ENCODE data around the gene TMEM121B.
"Not testable (repeated sequence)": the region's sequence is repeated elsewhere in the genome, so short reads cannot be mapped to it uniquely, and the experiment has no call there.

The TMEM121B gene

DNA sequence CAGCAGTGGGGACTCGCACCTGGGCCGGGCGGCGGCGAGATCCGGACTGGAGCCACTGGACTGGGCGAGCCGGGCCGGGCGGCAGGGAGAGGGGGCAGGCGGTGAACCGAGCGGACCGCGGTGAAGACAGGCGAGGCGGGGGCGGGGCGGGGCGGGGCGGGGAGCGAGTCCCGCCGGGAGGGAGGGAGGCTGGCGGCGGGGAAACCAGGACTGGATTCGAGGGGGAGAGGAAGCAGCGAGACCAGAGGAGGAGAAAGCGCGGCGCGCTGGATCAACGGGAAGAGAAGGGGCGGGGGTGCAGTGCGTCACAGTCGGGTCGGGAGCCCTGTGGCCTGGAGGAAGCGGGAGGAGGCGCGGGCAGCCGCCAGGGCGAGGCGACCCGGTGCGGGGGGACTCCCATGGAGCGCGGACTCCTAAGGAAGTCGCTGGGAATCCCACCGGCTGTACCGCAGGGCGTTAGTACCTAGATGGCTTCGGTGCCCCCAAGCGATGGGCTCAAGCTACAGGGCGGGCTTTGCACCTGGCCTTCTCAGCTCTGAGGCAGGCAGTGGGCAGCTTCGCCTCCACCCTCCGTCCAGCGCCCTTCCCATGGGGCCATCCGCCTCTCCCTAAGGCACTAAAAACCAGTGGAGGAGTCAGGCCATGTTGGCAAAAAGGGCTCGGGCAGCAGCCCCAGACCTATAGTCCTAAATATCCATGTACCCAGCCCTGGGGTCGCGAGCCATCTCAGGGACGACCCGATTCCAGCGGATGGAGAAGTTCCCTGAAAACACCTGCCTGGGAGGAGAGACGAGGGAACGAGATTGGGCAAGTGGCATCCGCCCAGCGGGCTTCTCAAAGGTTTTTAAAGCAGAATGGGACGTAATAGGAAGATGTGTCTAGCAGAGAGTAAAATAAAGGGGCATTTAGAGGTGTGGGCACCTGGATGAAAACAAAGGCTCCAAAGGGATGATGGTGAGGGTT is at the start of gene TMEM121B:
TSS of gene TMEM121B (minus strand) at position 128 of the 963 bp plus-strand sequence. CDS start 233 bp downstream, outside the sequence.
- DNase-seq (ENCODE audit: low spot score): peak; percentile 23

DNA sequence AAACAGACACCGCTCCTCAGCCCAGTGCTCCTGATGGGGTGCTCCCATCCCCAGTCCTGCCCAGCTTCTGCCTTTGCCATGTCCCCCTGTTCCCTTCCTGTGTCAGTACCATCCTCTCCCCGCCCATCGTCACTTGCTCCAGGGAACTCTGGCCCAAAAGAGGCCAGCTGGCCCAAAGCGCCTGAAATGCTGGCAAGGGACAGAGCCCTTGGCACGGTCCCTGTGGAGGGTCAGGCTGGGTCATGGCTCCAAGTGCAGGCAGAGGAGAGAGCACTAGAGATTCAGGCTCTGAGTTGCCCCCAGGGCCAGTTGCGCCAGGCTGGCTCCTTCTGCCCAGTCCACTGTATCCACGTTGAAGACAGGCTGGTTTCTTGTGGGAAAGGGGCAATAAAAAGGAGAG is 46.3 kb upstream of the TMEM121B start:
- DNase-seq (ENCODE audit: low spot score): no peak

DNA sequence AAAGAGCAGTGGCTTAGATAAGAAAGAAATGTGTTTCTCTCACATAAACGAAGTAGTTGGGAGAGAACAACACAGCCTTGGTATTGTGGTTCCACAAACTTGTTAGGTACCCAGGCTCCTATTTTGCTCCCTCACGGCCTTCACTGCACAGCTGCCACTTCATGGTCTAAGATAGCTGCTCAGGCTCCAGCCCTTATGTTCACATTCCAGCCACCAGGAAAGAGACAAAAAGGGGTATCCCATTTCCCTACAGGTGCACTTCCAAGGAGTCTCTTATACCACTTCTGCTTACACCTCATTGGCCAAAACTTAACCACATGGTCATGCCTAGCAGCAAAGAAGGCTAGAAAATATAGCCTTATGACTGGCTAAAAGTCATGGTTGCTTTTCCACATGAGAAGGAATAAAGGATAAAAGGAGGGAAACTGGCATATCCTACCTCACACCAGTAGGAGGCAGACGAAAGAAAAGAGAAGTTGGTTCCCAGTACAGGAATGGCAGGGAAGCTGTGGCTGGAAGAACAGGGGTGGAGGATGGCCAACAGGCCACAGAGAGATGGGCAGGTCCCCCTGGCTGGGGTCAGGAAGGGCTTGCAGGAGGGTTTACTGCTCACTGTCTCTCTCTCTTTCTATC is 43.3 kb upstream of the TMEM121B start:
- DNase-seq (ENCODE audit: low spot score): no peak

DNA sequence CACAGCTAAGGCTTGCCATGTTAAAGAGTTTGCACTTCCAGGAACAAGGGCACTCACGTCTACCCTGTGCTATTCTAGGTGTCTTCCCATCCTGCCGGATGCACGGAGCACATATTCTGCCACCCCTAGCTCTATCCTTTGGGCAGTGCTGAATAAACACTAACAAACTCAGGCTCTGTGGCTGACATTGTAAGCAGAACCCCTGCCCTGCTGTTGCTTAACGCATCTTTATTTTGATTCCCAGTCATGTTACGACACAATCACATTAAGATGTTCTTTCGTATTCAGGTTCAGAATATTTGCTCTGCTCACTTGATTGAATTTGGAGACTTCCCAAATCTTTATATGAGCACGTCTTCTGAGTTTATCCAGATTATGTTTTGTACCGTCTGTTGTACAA is 41.6 kb upstream of the TMEM121B start:
- DNase-seq (ENCODE audit: low spot score): no peak

DNA sequence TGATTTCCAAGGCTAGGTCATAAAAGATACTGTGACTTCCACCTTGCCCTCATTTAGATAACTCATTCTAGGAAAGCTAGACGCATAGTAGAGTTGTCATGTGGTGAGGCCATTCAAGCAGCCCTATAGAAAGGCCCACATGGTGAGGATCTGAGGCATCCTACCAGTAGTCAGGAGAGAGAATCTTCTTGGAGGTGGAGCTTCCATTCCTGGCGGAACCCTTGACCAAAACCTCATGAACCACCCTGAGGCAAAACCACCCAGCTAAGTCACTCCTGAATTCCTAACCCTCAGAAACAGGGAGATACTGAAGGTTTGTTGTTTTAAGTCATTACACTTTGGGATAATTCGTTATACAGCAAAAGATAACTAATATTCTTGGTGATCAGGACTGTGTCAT is 40.8 kb upstream of the TMEM121B start:
- no peak for DNase-seq (ENCODE audit: low spot score)

DNA sequence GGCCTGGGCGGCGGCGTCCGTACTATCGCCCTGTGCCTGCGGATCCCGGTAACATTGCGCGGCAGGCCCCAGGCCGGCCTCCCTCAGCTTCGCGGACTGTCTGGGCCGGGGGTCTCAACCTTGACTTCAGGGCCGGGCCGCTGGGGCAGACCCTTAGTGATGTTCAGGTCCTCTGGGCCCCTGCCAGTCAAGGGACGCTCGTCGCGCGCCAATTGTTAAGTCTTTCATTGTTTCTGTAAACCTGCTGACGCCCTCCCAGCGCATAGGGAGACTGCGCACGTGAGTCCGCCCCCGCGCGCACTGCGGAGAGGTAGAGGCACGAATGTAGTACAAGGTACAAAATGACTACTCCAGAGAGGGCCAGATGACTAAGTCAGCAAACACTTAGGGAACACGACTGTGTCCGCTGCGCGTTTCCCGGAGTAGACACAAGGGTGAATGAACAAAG is 38.4 kb upstream of the TMEM121B start:
- DNase-seq (ENCODE audit: low spot score): peak; percentile 13

DNA sequence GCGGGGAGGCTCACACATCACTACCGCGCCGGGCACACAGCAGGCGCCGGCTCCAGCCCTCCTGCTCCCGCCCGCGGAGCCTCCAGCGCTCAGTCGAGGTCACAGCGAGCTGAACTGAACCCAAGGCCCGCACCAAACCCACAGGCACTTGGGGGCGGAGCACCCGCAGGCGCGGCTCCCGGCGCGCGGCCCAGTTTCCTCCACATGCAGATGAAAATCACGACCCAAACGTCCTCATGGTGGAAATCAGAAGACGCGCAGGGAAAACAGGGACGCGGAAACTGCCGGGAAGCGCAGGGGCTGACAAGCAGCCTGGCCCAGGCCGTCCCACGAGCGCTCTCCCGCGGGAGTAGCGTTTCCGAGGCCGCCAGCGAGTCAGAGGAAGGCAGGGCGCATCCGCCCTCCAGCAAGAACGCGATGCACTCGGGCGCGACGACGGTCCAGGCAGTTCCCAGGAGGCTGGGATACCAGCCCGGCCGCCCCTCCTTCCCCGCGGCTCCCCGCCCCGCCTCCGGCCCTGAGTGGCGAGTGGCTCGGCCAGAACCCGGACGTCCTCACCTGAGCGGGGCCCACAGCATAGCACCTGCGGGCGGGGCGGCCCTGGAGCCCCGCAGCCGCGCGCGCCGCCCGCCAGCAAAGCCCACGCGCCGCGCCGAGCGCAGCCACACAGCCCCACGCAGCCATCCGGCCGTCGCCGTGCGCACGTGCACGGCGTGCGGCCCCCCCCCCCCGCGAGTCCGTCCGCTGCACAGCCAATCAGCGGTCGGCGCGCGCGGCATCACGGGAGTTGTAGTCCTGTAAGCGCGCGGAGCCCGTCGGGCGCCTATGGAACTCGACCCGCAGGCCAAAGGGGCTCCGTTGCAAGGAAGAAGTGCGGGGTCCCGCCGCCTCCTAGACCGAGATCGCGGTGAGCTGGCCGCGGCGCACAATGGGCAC is 37.7 kb upstream of the TMEM121B start, which contains the start of gene HDHD5:
TSS of gene HDHD5 (minus strand) at position 710 of the 936 bp plus-strand sequence. CDS start at position 684, 26 bp downstream.
- peak; percentile 96 for DNase-seq (ENCODE audit: low spot score)

DNA sequence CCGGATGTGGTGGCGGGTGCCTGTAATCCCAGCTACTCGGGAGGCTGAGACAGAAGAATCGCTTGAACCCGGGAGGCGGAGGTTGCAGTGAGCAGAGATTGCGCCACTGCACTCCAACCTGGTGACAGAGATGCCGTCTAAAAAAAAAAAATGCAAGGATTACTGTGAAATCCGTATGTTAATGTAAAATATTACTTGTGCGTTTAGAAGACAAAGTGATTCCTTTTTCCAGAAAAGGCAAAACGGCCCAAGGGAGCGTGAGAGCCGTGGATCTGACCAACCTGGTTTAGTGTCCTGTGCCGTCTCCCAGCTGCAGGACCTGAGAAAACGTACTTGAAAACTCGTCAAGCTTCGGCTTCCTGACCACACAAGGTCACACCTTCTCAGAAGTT is 37.0 kb upstream of the TMEM121B start:
- DNase-seq (ENCODE audit: low spot score): no peak

DNA sequence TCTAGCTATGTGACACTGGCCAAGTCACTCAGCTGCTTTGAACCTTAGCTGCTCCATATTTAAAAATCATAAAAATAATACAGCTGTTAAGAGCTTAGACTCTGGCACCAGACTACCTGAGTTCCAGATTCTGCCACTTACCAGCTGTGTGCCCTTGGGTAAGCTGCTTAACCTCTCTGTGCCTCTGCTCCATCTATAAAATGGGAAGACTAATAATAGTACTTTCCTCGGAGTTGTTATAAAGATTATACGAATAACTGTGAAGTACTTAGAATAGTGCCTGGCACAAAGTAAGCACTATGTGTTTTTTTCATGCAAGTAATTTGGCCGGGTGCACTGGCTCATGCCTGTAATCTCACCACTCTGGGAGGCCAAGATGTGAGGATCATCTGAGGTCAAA is 36.6 kb upstream of the TMEM121B start:
- no peak for DNase-seq (ENCODE audit: low spot score)

DNA sequence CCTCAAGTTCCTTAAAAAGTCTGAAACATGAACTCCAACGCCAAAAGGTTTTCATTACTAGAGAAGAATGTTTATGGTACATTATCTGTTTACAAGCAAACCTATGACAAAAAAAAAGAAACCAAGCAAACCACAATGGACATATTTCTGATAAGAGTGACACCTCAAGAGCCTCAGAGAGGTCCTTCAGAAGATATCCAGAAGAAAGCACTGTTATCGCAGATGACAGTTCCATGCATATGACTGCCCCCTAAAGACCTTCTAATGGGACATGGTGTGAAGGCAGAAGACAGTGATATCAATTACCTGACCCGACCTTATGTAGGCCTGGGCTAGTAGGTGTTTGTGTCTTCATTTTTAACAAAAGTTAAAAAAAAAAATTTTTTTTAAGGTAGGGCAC is 34.8 kb upstream of the TMEM121B start:
- no peak for DNase-seq (ENCODE audit: low spot score)

DNA sequence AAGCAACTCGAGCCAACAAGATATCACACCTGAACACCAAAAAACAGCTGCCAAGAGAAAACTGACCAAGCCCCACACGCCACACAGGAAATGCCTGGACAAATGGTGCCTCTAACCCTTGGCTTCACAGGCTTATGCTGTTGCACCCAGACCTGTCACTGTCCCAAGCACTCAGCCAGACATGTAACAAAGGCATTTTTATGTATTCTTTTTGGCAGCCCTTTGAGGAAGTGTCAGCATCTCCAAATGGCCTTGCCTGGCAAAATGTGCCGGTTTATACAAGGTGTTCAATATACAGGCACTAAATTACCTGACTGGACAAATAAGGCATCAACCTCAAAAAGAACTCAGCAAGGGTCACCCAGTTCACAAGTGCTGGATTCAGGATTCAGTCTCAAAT is 31.8 kb upstream of the TMEM121B start:
- DNase-seq (ENCODE audit: low spot score): no peak

DNA sequence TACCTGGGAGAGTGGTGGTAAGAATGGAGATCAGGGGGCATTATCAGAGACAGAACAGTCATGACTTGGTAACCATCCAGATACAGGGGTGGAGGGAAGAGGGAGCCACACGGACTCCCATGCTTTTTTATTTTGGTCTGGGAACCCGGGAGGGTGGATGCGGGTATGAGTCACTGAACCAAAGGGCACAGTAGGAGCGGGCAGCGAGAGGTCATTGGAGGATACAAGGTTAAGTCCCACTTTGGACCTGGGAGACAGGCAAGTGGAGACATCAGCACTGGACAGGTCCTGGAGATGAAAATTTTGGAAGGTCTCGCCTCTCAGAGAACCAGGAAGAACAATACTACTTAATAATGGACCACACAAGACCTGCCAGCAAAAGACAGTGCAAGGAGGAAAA is 31.2 kb upstream of the TMEM121B start:
- no peak for DNase-seq (ENCODE audit: low spot score)

DNA sequence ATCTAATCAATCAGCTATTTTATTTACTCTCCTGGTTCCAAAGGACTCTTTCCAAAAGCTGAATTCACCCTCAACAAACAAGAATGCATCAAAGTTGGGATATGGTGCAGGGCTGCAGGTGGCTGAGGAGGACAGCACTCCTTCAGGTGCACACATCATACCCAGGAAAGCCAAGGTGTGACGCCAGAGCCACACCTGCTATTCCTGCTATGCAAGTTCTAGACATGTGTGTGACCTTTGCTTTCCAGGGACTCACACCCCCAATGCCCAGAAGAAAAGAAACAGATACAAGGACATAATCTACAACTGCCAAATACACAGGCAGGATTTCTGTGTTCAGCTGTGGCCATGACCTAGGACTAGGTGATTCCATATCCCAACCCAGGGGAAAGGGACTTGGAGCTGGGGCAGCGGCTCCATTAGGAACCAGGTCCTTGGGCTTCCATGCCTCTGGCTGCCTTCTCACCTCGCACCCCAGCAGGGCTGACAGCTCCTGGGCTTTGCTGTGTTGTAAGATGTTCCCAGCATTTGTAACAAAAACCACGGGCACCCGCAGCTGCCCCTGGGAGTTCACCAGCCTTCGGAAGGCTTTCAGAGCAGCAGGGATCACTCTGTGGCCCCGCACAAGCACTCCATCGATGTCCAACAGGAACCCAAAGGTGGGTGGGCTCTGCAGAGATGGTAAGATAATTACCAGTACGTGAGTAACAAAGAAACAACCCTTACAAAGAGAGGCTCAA is 28.1 kb upstream of the TMEM121B start:
- DNase-seq (ENCODE audit: low spot score): no peak

DNA sequence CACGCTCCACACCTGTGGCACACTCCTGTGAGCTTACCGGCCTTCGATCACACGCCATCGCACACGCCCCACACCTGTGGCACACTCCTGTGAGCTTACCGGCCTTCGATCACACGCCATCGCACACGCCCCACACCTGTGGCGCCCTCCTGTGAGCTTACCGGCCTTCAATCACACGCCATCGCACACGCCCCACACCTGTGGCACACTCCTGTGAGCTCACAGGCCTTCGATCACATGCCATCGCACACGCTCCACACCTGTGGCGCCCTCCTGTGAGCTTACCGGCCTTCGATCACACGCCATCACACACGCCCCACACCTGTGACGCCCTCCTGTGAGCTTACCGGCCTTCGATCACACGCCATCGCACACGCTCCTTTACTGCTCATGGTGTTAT is 26.3 kb upstream of the TMEM121B start:
- not testable (repeated sequence) for DNase-seq (ENCODE audit: low spot score)

DNA sequence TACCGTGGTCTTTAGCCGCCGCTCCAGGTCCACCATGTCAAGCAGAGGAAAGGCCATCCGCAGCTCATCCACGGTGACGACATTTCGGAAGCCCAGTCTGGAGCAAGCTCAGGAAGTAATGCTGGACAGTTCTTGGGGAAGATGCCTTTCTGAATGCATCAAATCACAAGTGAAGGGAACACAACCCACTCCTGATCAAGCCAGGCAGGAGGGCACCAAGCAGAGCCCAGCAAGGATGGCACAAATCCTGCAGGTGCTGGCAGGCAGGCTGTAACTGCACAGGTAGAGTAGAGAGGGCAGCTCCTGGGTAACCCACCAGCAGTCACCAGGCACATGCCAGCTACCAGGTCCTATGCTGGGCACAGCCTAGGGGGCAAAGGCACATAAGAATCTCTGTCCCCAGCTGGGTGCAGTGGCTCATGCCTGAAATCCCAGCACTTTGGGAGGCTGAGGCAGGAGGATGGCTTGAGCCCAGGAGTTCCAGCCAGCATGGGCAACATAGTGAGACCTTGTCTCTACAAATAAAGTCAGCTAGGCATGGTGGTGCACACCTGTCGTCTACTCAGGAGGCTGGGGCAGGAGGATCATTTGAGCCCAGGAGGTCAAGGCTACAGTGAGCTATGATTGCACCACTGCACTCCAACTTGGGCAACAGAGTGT is 24.0 kb upstream of the TMEM121B start:
- no peak for DNase-seq (ENCODE audit: low spot score)

DNA sequence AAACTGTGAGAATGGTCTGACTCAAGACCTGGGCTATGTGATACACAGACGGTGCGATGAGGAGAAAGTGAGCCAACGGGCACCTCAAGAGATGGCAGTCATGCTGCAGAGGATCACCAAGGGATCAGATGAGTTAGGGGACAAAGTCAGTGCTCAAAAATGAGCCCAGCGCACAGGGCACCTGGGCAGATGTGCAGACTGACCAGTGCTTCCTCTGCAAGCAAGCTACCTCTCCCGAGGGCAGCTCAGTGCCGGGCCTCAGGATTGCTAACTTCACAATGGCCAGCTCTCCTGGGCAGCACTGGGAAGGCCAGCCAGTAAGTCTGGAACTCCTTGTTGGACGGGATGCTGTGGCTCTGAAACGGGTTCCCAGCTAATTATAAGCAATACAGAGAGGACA is 22.7 kb upstream of the TMEM121B start:
- DNase-seq (ENCODE audit: low spot score): no peak

DNA sequence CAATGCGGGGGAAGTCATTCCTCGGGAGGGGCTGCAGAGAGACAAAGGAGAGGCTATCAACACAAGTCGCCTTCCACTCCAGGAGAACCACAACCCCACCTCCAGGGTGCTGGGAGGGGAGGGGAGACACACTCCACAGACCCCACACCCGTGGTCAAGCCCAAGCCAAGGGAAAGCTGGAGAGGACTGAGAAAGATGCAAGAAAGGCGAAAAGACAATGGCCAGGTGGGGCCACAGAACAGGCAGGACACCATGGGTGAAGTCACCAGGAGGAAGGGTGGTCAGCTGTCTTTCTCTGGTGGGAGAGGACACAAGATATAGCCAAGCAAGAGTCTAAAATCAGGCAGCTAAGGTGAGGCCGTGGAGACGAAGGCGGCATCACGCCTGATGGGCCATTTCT is 21.9 kb upstream of the TMEM121B start:
- DNase-seq (ENCODE audit: low spot score): no peak

DNA sequence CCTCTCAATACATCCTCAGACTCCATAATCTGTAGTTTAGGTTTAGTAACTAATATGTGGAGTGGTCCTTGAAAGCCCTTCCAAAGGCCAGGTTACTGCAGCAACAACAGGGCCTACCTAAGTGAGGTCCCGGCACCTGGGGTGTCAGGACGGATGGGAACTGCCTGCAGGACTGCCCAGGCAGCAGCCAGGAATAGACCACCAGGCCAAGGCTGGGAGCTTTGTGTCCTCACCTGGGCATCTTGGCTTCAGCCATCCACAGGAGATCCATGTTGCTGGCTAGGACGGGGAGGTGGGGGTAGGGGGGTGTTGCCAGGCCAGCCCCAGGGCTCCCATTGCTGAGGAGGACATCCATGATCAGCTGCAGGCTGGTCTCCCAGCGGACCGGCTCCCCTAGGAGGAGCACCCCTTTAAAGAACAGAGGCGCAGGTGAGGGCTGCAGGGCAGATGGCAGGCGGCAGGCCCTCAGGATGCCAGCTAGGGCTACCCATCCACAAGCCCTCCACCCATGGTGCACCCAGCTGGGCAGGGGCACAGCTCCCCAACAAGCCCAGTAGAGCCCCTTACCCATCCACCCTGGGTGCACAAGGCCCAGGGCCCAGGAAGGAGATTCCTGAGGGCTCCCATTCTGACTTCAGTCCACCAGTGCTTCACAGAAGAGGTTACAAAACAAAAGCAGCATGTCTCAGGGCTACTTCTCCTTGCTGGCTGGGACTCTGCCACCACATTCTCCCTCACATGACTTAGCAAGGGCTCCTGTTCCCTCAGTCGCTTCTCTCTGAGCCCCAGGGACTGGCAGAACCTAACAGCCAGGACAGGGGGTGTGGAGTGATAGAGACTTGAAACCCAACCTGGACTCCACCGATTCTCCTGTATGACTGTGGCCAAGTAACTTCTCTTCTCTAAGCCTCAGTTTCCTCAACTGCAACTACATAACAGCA is 19.9 kb upstream of the TMEM121B start:
- DNase-seq (ENCODE audit: low spot score): no peak

DNA sequence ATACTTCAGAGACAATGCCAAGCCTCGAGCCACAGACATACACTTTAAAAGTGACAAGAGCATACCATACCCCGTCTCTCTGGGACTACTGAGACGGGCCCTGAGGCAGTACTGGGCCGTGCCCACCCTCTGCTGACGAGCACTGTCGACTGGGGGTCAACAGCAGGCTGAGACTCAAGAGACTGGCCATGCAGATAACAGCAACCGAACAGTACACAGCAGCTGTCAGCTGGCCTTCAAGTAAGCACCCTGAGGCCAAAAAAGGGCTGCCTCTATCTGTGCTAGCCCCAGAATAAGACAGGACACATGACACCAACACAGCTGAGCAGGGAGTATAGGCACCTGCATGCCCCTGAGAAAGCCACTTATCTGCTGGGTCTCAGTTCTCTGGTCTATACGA is 18.9 kb upstream of the TMEM121B start:
- DNase-seq (ENCODE audit: low spot score): no peak

DNA sequence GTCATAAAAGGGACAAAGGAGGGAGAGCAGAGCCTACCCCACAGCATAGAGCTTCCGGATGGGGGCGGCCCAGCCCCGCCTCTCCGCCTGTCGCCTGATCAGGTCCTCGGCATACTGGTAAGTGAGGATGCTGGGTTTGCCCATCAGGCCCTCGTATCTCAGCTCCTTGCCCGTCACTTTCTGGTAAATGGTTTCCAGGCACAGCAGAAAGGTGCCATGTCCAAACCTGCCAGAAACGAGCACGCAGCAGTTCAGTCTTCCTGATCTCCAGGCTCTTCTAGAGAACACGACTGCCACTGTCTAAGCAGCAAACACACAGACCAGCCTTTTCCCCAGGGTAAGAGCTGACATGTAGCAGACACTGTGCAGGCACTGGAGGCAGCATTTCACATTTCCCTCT is 17.4 kb upstream of the TMEM121B start:
- no peak for DNase-seq (ENCODE audit: low spot score)

Data from germinal center (tissue), 1 donor.